CD4-positive, alpha-beta T cell treated with Interferon alpha-2 for 1 hour (primary cell): Measurements from ENCODE around the gene NRP1.
A peak's percentile ranks its signal among the peaks of the same experiment; 100 is the strongest.

ENCODE experiments used
- DNase-seq, 2 donors: peaks; one replicate each; pipeline ENCODE4 v3.0.0-alpha.2; 2020 to 2022

Gene NRP1

DNA sequence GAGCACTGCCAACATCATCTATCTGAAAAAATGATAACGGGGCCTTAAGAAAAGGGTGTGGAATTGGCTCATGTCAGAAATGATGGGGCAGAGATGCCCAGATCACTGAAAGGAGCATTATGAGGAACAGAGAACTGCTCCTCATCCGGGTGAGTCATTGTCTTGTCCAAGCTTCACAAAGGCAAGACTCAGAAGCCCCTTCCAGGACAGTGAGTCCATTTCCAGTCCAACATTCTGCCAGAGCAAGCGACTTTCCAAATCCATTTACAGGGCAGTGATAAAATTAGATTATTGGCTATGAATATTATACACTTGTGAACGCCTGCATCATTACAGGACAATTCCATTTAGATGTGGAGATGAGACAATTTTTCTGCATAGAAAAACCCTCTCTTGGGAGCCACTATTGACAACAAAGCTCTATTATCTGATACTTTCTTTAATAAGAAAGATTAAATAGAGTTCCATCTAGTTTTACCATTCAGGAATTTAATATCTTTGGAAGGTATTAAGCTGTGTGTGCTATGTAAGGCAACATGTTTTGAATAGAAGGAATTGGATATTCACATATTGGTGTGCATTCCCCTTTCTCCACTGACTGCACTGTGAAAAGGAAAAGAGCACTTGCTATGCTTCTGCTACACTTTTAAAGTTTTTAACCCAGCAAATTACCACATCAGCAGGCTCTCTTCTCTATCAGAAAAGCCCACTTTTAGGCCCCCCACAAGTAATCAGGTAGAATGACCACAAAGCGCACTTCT, 159.6 kb downstream of the NRP1 start:
- DNase-seq: no peak

DNA sequence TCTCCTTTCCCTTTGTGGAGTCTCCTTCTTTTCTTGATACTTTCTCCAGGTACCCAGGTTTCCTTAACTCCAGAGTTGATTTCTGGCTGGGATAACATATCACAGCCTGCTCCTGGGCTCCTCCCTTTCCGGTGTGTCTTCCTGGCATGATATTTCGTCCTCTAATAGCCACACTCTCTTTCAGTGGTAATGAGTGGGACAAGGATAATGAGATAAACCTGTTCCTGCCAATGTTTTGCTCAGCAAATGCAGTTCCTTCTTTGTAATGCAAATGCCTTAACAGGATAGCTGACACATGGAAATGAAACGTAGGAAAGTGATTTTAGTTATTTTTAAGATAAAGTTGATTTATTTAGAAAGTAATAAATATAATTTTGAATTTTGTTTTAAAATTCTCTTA, 168.6 kb downstream of the NRP1 start:
- no peak for DNase-seq

DNA sequence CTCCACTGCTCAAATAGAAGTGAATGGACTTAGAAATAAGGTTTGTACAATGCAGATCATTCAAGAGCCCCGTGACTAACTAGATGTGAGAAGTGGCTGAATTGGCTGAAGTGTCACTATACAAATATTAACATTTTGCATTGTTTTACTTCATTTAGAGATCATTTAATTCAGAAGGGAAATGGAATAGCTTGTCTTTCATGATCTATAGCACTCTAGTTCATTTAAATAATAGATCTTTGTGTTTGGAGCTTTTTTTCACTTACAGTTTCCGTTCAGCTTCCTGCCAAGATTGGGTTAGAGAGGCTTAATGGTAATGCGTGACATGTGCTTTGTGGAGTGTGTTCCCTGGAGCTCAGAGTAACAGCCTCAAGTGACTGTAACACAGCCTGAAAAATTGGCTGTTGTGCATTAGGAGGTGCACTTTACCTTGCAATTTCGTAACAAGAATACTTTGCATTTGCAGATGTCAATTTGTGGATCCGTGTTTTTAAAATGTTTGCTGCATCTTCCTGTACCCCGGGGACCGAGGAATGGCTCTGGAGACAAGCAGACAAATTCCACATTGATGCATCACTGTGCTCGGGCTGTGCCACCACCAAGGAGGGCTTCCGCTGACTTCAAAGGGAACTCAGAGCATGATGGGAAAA, 170.3 kb downstream of the NRP1 start:
- no peak for DNase-seq

DNA sequence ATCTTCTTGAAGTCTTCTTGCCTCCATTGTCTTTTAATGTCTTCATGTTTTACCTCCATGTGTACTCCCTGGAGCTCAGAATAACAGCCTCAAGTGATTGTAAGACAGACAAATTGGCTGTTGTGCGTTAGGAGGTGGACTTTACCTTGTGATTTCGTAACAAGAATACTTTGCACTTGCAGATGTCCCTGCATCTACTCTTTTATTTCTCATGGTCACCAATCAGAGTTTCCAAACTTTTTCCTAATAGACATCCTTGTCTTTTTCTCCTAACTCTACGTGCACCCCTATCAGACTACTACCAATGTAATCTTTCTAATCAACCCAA, 172.3 kb downstream of the NRP1 start:
- no peak for DNase-seq

DNA sequence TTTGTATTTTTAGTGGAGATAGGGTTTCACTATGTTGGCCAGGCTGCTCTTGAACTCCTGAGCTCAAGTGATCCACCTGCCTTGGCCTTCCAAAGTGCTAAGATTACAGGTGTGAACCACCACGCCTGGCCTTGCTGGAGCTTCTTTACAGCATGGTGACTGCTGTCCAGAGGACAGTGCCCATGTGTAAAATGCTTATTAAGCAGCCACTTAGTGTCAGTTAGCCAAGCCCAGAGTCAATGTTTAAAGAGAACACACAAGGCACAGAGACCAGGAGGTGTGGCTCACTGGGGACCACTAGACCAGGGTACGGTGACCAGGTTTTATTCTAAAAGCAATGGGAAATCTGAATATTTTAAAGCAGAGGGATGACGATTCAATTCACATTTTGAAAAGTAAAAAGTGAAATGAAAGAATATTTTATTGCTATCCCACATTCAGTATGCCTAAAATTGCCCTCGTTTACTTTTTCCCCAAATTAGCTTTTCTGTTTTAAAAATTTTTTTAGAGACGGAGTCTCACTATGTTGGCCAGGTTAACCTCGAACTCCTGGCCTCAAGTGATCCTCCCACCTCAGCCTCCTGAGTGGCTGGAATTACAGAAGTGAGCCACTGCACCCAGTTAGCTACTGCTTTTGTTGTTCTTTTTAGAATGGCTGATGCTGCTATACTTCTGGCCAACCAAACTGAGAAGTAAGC, 172.8 kb downstream of the NRP1 start:
- DNase-seq: no peak

DNA sequence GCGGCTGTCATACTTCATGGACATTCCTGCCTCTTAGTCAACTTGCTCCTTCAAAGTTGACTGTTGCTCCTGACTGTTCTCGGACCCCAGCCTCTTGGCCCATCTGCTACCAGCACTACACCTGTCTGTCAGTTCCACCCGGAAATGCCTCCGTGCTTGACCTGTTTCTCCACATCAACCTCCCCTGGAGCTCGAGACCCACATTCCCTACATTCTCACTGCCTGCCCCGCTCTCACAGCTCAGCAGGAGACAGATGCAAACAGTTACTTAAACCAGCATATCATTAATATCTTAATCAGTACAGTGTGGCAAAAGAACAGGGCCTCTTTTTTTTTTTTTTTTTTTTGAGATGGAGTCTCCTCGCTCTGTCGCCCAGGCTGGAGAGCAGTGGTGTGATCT, 174.3 kb downstream of the NRP1 start:
- no peak for DNase-seq

DNA sequence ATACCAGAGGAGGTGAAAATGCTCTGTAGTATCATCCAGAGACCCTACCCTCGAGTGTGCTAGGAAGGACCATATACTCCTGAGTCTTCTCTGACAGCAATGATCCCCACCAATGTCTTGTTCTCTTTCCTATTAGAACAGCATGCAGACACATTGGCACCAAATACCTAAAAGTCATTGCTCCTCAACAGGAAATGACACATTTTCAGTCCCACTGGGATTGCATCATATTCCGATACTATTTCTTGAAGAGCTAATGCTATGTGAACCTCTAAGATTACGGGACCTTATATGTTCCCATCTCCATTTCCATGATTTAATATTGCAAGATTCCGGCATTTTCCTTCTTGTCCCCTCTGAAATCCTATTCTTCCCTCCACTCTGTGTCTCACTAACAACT, 177.4 kb downstream of the NRP1 start:
- no peak for DNase-seq

DNA sequence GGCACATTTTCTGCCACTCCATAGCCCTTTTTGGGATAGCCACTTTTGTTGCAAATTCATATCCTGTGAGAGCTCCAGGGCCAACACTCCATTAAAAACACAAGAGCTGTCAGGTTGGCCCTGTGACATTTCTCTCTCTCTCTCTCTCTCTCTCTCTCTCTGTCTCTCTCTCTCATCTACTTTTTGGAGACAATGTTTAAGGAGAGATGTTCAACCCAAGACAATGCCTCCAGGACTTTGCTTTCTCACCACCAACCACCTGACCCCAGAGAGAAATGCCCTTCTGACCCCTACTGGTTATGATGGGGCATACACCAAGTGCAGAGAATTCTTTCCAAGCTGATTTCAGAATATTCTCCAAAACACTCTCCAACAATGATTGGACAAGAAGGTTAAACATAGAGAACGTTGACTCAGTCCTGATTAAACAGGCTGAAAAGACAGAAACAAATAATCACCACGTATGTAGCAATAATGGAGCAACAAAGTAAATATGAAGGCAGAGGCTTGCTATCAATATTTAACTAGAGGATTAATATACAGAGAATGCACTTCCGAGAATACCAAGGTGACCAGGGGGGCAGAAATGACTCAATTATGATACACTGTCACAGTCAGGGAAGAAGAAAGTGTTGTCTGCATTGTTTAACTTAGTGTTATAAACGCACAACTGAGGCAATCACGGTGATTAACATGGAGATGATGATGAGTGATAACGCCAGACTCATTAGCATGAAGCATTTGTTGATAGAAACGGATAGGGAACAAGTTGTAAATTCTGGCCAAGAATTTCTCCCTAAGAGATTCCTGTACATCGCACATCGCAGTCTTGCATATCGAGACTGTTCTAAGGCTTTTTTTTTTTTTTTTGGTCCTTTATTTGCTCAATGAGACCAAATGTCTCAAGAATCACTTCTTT, 178.5 kb downstream of the NRP1 start:
- DNase-seq: peak; percentile 42 to 79

DNA sequence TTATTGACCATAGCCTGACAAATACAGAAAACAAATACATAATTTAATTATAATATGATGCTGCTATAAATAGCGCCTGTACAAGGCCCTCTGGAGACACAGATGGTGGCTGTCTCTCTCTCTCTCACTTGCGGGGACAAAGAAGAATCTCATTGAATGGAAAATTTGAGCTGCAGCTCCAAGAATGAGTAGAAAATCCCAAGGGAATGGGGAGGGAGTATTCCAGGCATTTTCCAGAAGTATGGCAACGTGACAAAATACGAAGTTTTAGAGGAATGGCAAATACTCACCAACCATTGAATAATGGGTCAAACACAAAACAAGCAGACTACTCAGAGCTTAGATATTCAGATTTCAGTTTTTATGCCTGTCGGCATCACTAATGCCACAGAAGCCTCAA, 179.9 kb downstream of the NRP1 start:
- no peak for DNase-seq

DNA sequence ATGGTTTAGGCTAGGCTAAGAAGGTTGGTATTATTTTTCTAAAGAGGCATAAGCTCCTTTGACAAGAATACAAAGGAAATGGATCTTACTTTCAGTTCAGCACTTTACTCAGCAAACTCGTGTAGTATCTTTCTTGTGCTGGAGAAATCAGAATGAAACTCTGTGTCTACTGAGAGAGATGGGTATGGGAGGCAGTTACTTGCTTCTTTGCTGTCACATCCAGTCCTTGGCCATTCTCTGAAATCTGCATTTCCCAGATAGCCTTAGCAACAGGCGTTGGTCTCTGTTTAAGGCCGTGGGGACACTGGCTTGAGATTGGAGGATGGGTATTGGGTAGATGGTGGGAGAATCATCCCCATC, 180.5 kb downstream of the NRP1 start:
- peak in 1 of 2 donors; percentile 41 for DNase-seq

DNA sequence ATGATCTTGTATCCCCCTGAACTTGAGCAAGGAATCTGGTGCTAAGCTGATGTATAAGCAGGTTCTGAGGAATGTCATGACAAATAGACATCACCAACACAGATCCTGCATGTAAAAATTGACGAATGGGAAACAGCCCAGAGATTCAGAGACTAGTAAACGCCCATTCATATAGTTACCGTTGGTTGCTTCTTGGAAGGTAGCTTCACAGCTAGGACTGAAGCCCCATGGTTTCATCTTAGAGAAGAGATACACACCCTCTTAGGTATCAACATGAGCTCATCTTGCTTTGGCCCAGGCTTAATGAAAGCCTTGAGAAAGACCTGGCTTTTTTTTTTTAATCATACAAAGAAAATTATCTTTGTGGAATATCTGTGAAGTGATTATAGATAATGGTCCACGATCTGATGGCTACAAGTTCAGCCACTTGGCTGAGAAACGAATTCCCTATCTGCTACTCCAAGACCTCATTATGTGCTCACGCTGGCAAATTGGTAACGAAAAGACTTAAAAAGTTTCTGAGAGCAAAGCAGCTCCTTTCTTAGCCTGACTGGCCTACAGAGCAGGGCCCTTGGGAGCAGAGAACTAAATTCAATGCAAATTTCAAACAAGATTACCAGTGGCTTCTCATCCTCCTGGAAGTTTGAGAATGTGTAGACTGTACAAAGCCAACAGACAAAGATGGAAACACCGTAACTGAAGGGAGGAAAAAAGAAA, 181.1 kb downstream of the NRP1 start:
- peak in 1 of 2 donors; percentile 44 for DNase-seq

DNA sequence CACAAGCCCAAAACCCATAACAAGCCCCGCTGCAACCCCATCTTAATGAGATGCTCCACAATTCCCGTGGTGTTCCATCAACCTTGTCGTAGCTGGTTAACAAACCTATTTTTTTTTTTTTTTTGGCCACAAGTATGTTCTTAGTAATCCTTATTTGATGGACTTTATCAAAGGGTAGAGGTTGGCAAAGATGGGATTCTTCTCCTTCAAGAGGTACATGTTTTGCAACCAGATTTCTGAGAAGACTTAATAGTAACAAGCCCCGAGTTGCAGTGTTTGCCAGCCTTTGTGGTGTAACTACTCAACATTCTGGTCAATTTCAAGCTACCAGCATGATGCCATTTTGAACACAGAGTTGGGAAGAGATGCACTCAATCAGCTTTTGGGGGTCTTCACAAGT, 181.7 kb downstream of the NRP1 start:
- no peak for DNase-seq

DNA sequence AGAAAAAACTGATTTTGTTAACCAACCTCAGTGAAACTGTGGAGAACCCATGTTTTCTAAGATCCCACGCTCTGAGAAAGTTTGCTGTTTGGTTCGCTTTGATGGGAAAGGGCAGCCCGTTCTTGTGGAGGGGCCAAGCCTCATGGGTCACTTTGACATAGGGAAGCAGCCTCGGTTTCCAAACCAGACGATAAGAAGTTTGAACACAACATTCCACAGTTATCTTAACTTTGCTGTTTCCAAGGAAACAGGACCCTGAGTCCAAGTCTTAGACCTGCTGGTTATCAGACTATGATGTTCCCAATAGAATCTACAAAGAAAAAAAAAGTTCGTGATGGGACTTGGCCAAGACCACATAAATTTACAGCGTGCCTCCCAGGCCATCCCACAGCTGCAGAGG, 182.3 kb downstream of the NRP1 start:
- no peak for DNase-seq

DNA sequence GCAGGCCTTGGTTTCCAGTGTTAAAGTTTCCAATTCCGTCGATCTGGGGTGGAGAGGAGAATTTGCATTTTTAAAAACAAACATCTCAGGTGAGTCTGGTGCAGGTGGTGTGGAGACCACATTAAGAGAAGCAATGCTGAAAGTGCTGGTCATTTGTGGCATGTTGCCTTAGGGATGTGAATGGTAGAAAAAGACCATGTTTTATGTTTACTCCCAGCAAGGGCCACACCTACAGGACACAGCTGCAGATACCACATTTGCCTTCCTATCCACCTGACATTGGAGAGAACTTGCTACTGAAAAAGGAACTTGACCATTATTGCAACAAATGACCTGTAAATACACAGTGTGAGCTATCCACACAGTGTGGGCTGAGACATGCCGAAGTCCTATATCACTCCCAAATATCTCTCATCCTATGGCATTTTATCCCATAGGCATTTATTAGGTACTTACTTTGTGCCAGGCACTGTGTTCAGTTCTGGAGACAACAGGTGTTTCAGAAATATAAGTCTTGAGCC, 183.1 kb downstream of the NRP1 start:
- DNase-seq: no peak

DNA sequence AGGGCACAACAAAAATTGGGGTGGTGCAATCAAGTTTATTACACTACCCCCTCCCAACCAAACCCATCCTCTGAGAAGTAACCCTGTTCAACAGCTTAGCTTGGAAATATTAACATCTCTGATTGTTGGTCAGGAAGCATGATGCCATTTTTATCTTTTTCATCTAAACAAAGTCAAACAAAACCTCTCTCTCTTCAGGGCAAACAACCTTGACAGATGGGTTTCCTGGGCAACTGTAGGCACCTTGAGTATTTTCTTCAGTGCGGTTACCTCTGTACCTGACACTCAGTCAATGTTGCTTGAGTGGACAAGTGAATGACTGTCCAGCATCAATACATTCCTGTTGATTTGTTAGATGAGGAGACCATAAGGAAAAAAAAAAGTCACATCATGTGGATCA, 183.6 kb downstream of the NRP1 start:
- DNase-seq: peak in 1 of 2 donors; percentile 70

DNA sequence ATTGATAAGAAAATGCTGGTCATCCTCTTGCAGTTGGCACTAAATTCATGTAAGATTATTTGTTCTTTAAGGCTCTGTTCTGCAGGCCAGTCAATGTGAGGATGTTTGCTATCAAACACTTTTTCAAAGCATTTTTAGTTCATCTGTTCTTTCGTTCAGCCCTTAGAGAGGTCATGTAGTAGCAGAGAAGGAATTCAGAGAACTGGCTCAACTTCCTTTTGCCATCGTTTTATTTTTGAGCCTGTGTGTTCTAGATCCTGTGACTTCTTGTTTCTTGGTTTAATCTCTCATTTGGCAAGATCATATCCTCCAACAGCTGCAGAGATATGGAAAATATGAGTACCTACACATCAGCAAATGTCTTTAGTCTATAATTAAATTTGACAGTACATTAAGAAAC, 184.3 kb downstream of the NRP1 start:
- no peak for DNase-seq

DNA sequence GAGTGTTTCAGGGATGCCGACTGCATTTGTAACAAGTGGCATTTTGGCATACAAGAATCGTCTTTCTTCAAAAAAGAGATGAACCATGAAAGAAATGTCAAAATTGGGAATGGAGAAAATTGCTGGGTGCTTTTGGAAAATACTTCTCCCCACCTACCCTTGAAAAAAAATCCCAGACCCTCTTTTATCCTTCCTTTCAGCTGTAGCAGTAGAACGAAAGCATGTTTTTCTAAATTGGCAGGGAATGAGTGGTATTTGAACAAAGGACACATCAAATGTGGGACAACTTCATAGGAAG, 187.5 kb downstream of the NRP1 start:
- DNase-seq: no peak

DNA sequence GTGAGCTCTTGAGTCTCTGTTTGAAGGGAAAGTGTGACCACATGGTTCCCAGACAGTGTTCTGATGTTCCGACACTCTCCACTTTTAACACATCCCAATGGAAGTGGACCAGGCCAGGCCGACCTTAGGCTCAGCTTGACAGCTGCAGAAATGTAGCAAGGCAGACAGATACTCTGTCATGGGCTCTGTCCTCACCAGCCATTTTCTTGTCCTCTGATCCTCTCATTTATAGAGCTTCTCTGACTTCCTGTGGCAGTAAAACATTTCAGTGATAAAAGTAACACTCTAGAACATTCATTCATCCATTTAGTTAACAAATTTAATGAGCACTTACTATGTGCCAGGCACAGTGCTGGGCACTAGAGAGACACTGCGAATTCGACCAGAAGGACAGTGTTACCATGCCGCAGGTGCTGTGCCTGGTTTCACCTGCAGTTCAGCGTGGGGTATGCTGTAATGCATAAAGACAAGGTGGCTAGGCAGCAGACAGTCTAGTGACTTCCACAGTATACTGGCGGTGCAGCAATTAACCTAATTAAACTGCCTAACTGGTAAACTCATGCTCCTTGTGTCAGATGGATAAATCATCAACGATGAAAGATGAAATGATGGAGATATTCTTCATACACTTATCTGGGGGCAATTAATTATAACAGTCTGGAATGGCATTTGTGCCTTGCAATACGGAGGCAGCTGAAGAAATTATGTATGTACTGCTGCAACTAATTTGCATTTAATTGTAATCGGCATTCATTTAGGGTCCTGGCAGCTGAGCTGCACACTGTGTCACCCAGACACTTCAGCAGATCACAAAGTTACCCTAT, 188.1 kb downstream of the NRP1 start:
- no peak for DNase-seq

DNA sequence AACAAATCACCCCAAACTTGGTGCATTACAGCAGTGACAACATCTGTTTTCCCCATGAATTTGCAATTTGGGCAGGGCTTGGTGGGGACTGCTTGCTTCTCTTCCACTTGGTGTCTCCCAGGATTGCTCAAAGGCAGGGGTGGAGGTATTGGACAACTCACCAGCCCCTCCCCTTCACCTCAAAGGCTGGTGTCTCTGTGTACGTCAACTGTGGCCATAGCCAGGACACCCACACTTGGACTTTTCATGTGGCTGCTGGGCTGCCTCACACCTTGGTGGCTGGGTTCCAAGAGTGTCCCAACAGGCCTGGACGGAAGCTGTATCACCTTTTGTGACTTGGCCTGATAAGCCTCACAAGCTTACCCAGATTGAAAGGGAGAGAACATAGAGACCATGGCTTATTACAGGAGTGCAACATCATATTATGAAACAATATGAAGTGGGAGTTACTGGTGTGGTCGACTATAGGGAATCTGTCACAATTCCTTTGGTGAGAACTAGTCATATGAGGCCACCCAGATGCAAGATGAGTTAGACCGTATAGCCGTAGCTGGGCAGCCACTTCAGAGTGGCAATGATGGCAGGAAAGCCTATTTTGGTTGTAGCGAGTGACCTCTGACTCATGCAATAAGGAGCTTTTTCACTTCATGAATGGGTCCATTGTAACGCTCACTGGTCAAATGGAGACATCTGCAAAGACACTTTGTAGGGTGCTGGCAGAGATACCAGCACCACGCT, 188.8 kb downstream of the NRP1 start:
- DNase-seq: no peak

DNA sequence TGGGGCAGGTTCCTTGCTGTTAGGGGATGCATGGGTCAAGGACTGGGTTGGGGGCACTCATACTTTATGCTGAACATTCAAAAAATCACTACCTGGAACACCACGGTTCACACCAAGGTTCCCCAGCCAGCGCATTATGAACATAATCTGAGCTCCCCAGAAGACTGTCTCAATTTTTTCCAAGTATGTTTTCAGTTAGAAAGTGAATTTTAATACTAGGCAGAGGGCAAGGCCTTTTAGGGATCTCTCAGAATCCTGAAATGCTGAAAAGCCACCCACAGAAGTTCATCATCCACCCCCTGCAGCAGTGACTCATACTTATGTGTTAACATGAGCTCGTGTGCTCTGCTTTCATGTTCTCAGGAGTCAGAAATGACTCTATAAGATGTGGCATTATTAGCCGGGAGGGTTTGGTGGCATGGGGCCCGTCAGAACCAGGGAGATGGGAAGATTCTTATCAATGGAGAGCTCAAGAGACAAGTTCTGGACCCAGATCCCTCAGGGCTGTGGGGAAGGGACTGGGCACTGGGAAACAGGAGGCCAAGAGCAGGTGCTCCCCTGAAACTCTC, 191.2 kb downstream of the NRP1 start:
- DNase-seq: no peak

DNA sequence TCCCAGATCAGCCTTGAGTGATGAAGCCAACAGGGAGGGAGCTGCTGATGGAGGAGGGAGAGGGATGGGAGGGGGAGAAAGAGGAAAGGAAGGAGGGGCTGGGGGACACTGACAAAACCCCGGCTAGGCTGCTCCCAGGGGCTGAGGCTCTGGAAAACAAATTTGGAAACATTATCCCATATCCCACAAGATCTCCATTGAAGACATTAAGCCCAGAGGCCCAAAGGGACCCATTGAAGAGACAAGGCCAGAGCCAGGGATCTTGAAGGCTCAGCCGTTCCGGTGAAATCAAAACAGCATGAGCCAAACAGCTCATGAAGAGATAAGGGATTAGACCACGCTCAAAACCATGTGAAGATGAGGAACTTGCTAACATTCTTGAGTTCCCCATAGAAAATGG, 192.2 kb downstream of the NRP1 start:
- DNase-seq: no peak
